DMS153 (cell line): ENCODE results near the gene GARIN1A.
"Not testable (repeated sequence)": the region's sequence is repeated elsewhere in the genome, so short reads cannot be mapped to it uniquely, and the experiment has no call there.

Experiments used
- DNase-seq: peaks from one replicate; lab custom pipeline; 2025; lab: John Stamatoyannopoulos, UW

GARIN1A gene

DNA sequence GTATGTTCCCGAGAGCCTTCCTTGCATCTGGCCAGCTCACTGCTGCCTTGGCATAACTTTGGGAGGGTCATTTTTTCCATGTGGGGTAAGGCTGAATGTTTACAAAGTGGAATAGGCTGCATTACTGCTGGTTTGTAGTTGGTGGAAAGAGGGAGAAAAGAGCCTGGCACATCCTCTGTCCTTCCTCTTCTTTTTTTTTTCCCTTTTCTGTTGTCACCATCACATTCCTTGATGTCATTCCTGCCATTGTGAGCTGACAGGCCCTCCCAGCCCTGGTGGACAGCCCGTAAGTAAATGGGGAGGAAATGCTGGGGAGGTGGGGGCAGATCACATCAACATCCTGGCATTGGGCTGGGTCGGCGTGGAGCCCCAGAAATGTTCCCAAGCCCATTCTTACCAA lies at the start of gene GARIN1A:
TSS of gene GARIN1A (plus strand) at position 301 of the 400 bp plus-strand sequence. CDS start 106 bp downstream, outside the sequence.
- no peak for DNase-seq

DNA sequence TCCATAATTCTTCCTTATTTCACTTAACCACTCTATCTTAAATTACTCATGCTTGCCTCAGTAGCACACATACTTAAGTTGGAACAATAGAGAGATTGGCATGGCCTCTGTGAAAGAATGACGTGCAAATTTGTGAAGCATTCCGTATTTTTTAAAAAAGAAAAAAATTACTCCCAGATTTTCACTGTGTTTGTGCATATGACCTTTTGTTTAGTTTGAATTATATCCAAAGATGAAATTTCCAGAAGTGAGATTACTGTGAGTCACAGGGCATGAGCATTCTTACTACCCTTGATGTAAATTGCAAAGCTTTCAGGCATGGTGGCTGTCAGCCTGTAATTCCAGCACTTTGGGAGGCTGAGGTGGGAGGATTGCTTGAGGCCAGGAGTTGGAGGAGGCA lies 45.0 kb upstream of the GARIN1A start:
- DNase-seq, result not testable (repeated sequence)

DNA sequence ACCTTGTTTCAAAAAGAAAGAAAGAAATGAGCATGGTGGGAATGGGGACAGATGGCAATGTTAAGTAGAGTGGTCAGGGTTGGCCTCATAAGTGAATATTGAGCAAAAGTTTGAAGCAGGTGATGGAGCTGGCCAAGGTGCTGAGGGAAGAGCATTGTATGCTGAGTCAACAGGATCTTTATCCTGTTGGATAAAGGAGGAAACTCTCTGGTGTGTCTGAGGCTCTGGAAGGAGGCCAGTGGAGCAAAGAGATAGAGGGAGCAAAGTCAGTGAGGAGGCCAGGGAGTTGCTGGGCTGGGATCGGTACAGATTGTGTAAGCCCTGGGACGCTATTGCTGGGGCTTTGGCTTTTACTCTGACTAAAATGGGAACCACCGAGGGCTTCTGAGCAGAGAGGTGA lies 38.2 kb upstream of the GARIN1A start:
- not testable (repeated sequence) for DNase-seq

- DNase-seq, result not testable (repeated sequence)
These were observed 26.9 kb upstream of the GARIN1A start for GRCh38 chr7:128645206-128645605.

GRCh38 chr7:128645844-128646243 lies 26.2 kb upstream of the GARIN1A start:
- DNase-seq, result not testable (repeated sequence)

DNA sequence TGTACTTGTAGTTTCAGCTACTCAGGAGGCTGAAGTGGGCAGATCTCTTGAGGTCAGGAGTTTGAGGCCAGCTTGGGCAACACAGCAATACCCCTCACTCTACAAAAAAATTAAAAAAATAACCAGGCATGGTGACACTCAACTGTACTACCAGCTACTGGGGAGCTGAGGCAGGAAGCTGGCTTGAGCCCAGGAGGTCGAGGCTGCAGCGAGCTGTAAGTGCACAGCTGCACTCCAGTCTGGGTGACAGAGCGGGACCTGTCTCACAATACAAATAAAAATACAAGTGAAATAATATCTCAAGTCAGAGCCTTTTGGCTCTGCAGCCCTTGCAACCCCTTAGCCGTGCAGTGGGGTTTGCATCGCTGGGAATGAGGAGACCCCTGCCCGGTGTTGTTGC lies 25.2 kb upstream of the GARIN1A start:
- DNase-seq, result not testable (repeated sequence)

GRCh38 chr7:128651096-128651495 lies 21.0 kb upstream of the GARIN1A start:
- not testable (repeated sequence) for DNase-seq

GRCh38 chr7:128652606-128653005 lies 19.5 kb upstream of the GARIN1A start:
- DNase-seq, result not testable (repeated sequence)

DNA sequence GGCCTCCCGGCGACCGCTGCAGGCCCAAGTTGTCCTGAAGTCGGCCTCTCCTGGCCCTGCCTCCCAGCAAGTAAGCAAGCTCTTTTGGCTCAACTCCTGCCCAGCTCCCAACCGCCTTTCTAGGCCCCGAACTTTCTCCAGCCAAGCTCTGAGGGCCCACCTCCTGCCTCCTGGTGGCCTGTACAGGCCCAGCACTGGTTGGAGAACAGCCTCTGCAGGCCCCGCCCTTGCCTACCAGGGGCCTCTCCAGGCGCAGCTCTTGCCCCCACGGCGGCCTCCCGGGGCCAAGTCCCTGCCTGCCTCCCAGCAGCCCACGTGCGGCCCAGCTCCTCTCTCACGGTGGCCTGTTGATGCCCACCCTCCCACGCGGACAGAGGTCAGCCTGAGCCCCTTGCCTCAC lies 18.9 kb upstream of the GARIN1A start:
- not testable (repeated sequence) for DNase-seq

DNA sequence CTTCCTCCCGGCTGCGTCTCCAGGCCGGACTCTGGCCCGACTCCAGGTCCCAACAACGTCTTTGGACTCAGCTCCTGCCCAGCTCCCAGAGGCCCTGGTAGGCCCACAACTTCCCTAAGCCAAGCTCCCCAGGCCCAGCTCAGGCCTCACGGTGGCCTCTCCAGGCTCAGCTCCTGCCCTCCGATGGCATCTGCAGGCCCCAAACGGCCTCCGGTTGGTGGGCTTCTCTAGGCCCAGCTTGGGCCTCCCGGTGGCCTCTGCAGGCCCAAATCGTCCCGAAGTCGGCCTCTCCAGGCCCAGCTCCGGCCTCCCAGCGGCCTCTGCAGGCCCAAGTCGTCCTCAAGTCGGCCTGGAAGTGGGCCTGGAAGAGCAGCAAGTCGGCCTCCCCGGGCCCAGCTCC lies 18.0 kb upstream of the GARIN1A start:
- not testable (repeated sequence) for DNase-seq

DNA sequence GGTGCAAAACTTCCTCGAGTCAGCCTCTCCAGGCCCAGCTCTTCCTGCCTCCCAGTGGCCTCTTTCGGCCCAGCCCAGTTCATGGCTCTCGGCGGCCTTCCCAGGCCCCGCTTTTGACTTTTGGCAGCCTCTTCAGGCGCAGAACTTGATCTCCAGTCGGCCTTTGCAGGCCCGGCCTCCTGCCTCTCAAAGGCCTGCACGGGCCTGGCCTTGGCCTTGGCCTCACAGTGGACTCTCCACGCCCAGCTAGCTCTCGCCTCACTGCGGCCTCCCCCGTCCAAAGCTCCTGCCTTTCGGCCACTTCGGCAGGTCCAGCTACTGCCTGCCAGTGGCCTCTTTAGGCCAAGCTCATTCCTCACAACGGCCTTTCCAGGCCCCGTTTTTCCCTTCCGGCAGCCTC lies 17.6 kb upstream of the GARIN1A start:
- DNase-seq, result not testable (repeated sequence)

- DNase-seq, result not testable (repeated sequence)
These were observed 13.7 kb upstream of the GARIN1A start for GRCh38 chr7:128658428-128658827.

DNA sequence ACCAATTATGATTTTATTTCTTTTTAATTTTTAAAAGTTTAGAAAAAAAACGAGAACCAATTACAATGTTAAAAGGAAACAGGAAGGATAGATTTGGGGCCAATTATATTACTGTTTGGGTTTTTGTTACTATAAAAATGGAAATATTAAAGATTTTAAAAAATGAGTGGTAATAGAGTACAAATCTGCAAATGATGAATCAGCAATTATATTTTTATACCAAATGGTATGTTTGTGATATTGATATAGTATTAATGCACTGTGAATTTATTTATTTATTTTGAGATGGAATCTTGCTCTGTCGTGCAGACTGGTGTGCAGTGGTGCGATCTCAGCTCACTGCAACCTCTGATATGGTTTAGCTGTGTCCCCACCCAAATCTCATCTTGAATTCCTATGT lies 11.5 kb upstream of the GARIN1A start:
- DNase-seq, result no peak

GRCh38 chr7:128661446-128661845 lies 10.6 kb upstream of the GARIN1A start:
- no peak for DNase-seq

- no peak for DNase-seq
These were observed 10.0 kb upstream of the GARIN1A start for GRCh38 chr7:128662091-128662490.

DNA sequence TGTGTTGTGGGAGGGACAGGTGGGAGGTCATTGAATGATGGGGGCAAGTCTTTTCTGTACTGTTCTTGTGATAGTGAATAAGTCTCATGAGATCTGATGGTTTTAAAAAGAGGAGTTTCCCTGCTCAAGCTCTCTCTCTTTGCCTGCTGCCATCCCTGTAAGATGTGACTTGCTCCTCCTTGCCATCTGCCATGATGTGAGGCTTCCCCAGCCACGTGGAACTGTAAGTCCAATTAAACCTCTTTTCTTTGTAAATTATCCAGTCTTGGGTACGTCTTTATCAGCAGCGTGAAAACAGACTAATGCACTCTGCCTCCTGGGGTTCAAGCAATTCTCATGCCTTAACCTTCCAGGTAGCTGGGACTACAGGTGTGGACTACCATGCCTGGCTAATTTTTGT lies 8.9 kb upstream of the GARIN1A start:
- DNase-seq, result not testable (repeated sequence)

DNA sequence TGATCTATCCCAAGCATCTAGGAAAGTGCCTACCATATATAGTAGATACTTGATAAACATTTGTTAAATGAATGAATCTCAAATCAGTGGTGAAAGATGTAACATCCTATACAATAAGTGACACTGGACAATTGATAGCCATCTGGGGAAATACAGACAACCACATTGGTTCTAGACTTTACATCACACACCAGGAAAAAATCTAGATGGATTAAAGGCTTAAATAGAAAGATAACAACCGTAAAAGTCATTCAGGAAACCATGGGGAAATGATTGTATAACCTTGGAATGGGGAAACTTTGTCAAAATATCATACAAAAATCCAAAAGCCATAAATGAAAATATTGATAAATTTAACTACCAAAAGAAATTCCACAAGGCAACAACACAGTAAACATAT lies 7.0 kb upstream of the GARIN1A start:
- no peak for DNase-seq

DNA sequence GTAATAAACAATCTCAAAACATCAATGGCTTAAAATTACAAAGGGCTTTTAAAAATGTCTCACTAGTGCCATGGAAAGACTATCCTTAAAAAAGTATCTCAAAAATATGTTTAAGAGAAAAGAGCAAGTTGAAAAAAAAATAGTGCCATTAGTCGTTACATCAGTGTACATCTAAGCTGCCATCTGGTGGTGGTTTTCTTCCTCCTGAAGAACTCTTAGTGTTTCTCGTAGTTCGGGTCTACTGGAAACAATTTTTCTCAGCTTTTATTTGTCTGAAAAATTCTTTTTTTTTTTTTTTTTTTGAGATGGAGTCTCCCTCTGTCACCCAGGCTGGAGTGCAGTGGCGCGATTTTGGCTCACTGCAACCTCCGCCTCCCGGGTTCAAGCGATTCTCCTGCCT lies 5.9 kb upstream of the GARIN1A start:
- no peak for DNase-seq

GRCh38 chr7:128672927-128673517 lies 930 bp downstream of the GARIN1A start:
- no peak for DNase-seq

GRCh38 chr7:128673571-128673970 lies 1.5 kb downstream of the GARIN1A start:
- DNase-seq, result no peak

GRCh38 chr7:128676665-128677064 lies 4.6 kb downstream of the GARIN1A start:
- no peak for DNase-seq

DNA sequence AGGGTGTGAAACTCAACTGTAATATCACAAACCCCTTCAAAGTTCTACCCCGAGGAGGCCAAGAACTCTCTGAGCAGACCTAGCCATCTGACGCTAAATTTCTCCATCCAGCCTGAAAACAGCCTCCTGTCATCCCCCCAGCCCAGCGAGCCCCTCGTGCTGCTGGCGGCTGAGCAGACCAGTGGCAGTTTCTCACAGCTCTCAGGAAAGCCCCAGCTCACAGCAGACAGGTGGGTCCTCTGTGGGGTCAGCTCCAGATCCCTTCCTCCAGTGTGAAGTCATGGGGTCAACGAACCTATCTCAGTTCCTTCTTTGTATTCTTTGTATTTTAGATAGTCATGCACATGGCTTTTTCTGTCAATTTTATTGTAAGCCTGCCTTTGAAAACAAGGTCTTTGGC lies 7.8 kb downstream of the GARIN1A start:
- no peak for DNase-seq

GRCh38 chr7:128681794-128682537 lies 9.9 kb downstream of the GARIN1A start:
- DNase-seq, result no peak

- DNase-seq, result not testable (repeated sequence)
These were observed 11.2 kb downstream of the GARIN1A start for GRCh38 chr7:128683270-128683669.
